HTR-8/SVneo (cell line): ENCODE results near the gene IGLL5.
"Not testable (repeated sequence)": the region's sequence is repeated elsewhere in the genome, so short reads cannot be mapped to it uniquely, and the experiment has no call there.

ENCODE experiments used
- DNase-seq: peaks from one replicate; pipeline ENCODE4 v3.0.0; 2011; ENCODE audit warnings: low spot score, mixed read lengths; ENCODE audit not compliant: insufficient read length
- FAIRE-seq: peaks from 2 replicates; lab custom pipeline; 2011; peaks lifted over from hg19 to GRCh38; lab: Jason Lieb, UNC

IGLL5 gene

GRCh38 chr22:22897947-22898346, 10.3 kb downstream of the IGLL5 start:
- no peak for FAIRE-seq
- no peak for DNase-seq

GRCh38 chr22:22898411-22898950, 10.9 kb downstream of the IGLL5 start:
- not testable (repeated sequence) for FAIRE-seq, DNase-seq

GRCh38 chr22:22899342-22900080, 11.9 kb downstream of the IGLL5 start:
- DNase-seq, FAIRE-seq: not testable (repeated sequence)

GRCh38 chr22:22900527-22901205, 13.1 kb downstream of the IGLL5 start:
- not testable (repeated sequence) for FAIRE-seq, DNase-seq

GRCh38 chr22:22901578-22902218, 14.1 kb downstream of the IGLL5 start:
- no peak for FAIRE-seq
- no peak for DNase-seq

- FAIRE-seq: no peak
- DNase-seq: no peak
Observed at GRCh38 chr22:22902247-22903001, 14.8 kb downstream of the IGLL5 start.

- FAIRE-seq (no peak), DNase-seq (no peak)
Observed at GRCh38 chr22:22903355-22903777, 15.8 kb downstream of the IGLL5 start.

- not testable (repeated sequence) for DNase-seq, FAIRE-seq
Observed at GRCh38 chr22:22903781-22904192, 16.2 kb downstream of the IGLL5 start.

- DNase-seq, FAIRE-seq: not testable (repeated sequence)
Observed at GRCh38 chr22:22904736-22905135, 17.1 kb downstream of the IGLL5 start.

GRCh38 chr22:22906391-22906790, 18.8 kb downstream of the IGLL5 start:
- not testable (repeated sequence) for DNase-seq, FAIRE-seq

GRCh38 chr22:22906907-22907550, 19.4 kb downstream of the IGLL5 start:
- DNase-seq (no peak), FAIRE-seq (no peak)

GRCh38 chr22:22907551-22908494, 20.2 kb downstream of the IGLL5 start:
- FAIRE-seq (no peak), DNase-seq (no peak)

GRCh38 chr22:22908495-22908861, 20.9 kb downstream of the IGLL5 start:
- no peak for DNase-seq
- FAIRE-seq: no peak

- no peak for FAIRE-seq
Observed at GRCh38 chr22:22908941-22909604, 21.5 kb downstream of the IGLL5 start.

GRCh38 chr22:22909605-22910271, 22.1 kb downstream of the IGLL5 start:
- DNase-seq (no peak), FAIRE-seq (no peak)

More at GRCh38 chr22:22908941-22909604, 21.5 kb downstream of the IGLL5 start:
- DNase-seq: no peak

- FAIRE-seq: no peak
- no peak for DNase-seq
Observed at GRCh38 chr22:22910272-22911240, 22.9 kb downstream of the IGLL5 start.
